HG02623 (cell line): ENCODE data around the gene OR4E2.
"Not testable (repeated sequence)": the region's sequence is repeated elsewhere in the genome, so short reads cannot be mapped to it uniquely, and the experiment has no call there.

ENCODE experiments used
- ATAC-seq: cut with Tn5 transposase; IDR thresholded peaks from one replicate; pipeline ENCODE4 v1.9.1; 2021; ENCODE audit warnings: moderate library complexity; ENCODE audit not compliant: unreplicated experiment

The OR4E2 gene

GRCh38 chr14:21653331-21653885, at the start of gene OR4E2:
TSS of gene OR4E2 (plus strand) at chr14:21653835. CDS start at chr14:21665083, 11,248 bp downstream.
- no peak for ATAC-seq

- no peak for ATAC-seq
Measured at GRCh38 chr14:21612324-21612723, 41.3 kb upstream of the OR4E2 start.

- ATAC-seq: no peak
Measured at GRCh38 chr14:21614240-21614639, 39.4 kb upstream of the OR4E2 start.

- ATAC-seq: no peak
Measured at GRCh38 chr14:21617614-21618013, 36.0 kb upstream of the OR4E2 start.

GRCh38 chr14:21626491-21627230, 27.0 kb upstream of the OR4E2 start:
- ATAC-seq: no peak

- not testable (repeated sequence) for ATAC-seq
Measured at GRCh38 chr14:21630503-21630902, 23.1 kb upstream of the OR4E2 start.

- no peak for ATAC-seq
Measured at GRCh38 chr14:21631084-21631483, 22.6 kb upstream of the OR4E2 start.

- no peak for ATAC-seq
Measured at GRCh38 chr14:21634840-21635239, 18.8 kb upstream of the OR4E2 start, which contains the start of gene OR10G2. TSS of gene OR10G2 (minus strand) at chr14:21634940. CDS start at chr14:21634842, 98 bp downstream.

- ATAC-seq: no peak
Measured at GRCh38 chr14:21642683-21643082, 11.0 kb upstream of the OR4E2 start.

- ATAC-seq: no peak
Measured at GRCh38 chr14:21643407-21643806, 10.2 kb upstream of the OR4E2 start.

- ATAC-seq: no peak
Measured at GRCh38 chr14:21647380-21647779, 6.3 kb upstream of the OR4E2 start.

- no peak for ATAC-seq
Measured at GRCh38 chr14:21652209-21652808, 1.3 kb upstream of the OR4E2 start.

- no peak for ATAC-seq
Measured at GRCh38 chr14:21654215-21654614, 580 bp downstream of the OR4E2 start.

- ATAC-seq: no peak
Measured at GRCh38 chr14:21656980-21657379, 3.3 kb downstream of the OR4E2 start.

- no peak for ATAC-seq
Measured at GRCh38 chr14:21668377-21668776, 14.7 kb downstream of the OR4E2 start.

GRCh38 chr14:21669284-21669683, 15.6 kb downstream of the OR4E2 start:
- ATAC-seq: no peak

GRCh38 chr14:21671371-21671770, 17.7 kb downstream of the OR4E2 start:
- no peak for ATAC-seq

- ATAC-seq: no peak
Measured at GRCh38 chr14:21672116-21672515, 18.5 kb downstream of the OR4E2 start.

GRCh38 chr14:21673718-21674117, 20.1 kb downstream of the OR4E2 start, which contains the start of gene OR4E1:
TSS of gene OR4E1 (minus strand) at chr14:21673818. CDS start at chr14:21670935, 2,883 bp downstream.
- ATAC-seq: no peak

- ATAC-seq: no peak
Measured at GRCh38 chr14:21675566-21675965, 21.9 kb downstream of the OR4E2 start.

- no peak for ATAC-seq
Measured at GRCh38 chr14:21680072-21680471, 26.4 kb downstream of the OR4E2 start.

GRCh38 chr14:21686468-21686867, 32.8 kb downstream of the OR4E2 start:
- ATAC-seq: no peak
